CD4-positive, alpha-beta memory T cell (primary cell): ENCODE data around the gene PHF3. TPM values are rescaled to one million over a fixed set of nuclear protein-coding genes. Genes with fewer than 3 reads are reported as not detected.

Experiments used
- CTCF ChIA-PET: fragments of 350-600 bp; sonication (Branson Sonifier 250); formaldehyde crosslinking; loops from one replicate; lab custom pipeline; 2021; ENCODE audit warnings: inconsistent platforms; ENCODE audit not compliant: partially characterized antibody; lab: Charles Lee
- POLR2A ChIA-PET: fragments of 350-600 bp; sonication (Branson Sonifier 250); formaldehyde crosslinking; loops from one replicate; lab custom pipeline; 2021; ENCODE audit not compliant: partially characterized antibody; lab: Charles Lee
- DNase-seq, 5 donors: peaks; one replicate each; pipeline versions ENCODE4 v3.0.0 to v3.0.0-alpha.2; 2020 to 2022; ENCODE audit warnings: mixed read lengths in 1 of 5
- H3K27ac ChIP-seq: one replicate; pipeline ENCODE4 v1.7.0; 2013; ENCODE audit warnings: low read depth, low read length
- H3K27me3 ChIP-seq: 2 replicates; pipeline ENCODE4 v1.7.0; 2013; ENCODE audit warnings: mild to moderate bottlenecking, low read length, moderate library complexity; ENCODE audit not compliant: insufficient read depth
- H3K36me3 ChIP-seq: 2 replicates; pipeline ENCODE4 v1.7.0; 2013; ENCODE audit warnings: mild to moderate bottlenecking, low read length, moderate library complexity; ENCODE audit not compliant: insufficient read depth
- H3K4me1 ChIP-seq: 2 replicates; pipeline ENCODE4 v1.7.0; 2013; ENCODE audit warnings: mild to moderate bottlenecking, low read length, moderate library complexity; ENCODE audit not compliant: insufficient read depth
- H3K4me3 ChIP-seq, 2 donors: one replicate each; pipeline ENCODE4 v1.7.0; 2013; ENCODE audit warnings: low read length in 2 of 2, mild to moderate bottlenecking in 1 of 2
- H3K9me3 ChIP-seq, 2 donors: one replicate each; pipeline ENCODE4 v1.7.0; 2013; ENCODE audit warnings: low read length in 2 of 2, control low read depth in 1 of 2; ENCODE audit not compliant: control insufficient read depth in 1 of 2
- H3K27ac Mint-ChIP-seq, 7 donors: one replicate each; pipeline ENCODE4 v1.8.0; 2020 to 2021; ENCODE audit warnings: mixed read lengths in 7 of 7, mild to moderate bottlenecking in 6 of 7, inconsistent platforms in 3 of 7, moderate library complexity in 3 of 7
- H3K27me3 Mint-ChIP-seq, 2 donors: one replicate each; pipeline ENCODE4 v1.8.0; 2020 to 2021; ENCODE audit warnings: mixed read lengths in 2 of 2
- H3K36me3 Mint-ChIP-seq, 2 donors: one replicate each; pipeline ENCODE4 v1.8.0; 2020 to 2021; ENCODE audit warnings: mixed read lengths in 2 of 2, inconsistent platforms in 1 of 2, mild to moderate bottlenecking in 1 of 2
- H3K4me1 Mint-ChIP-seq, 4 donors: one replicate each; pipeline ENCODE4 v1.8.0; 2020 to 2021; ENCODE audit warnings: mixed read lengths in 4 of 4, mild to moderate bottlenecking in 1 of 4
- H3K4me3 Mint-ChIP-seq, 8 donors: one replicate each; pipeline ENCODE4 v1.8.0; 2020 to 2021; ENCODE audit warnings: mixed read lengths in 8 of 8, mild to moderate bottlenecking in 7 of 8, moderate library complexity in 6 of 8, inconsistent platforms in 3 of 8
- H3K9me3 Mint-ChIP-seq, 8 donors: one replicate each; pipeline ENCODE4 v1.8.0; 2020 to 2021; ENCODE audit warnings: mixed read lengths in 8 of 8, mild to moderate bottlenecking in 5 of 8, inconsistent platforms in 3 of 8, moderate library complexity in 1 of 8
- intact Hi-C: fragments of 100-400 bp; cut with micrococcal nuclease; formaldehyde crosslinking; loops from one replicate; pipeline ENCODE4 v1.15.1; 2023
- polyA plus RNA-seq, 2 donors: library from polyadenylated mRNA; unstranded; fragments of 300-500 nt; fragmentation: Illumina TruSeq; gene quantifications; one replicate each; pipeline ENCODE4 v1.2.3, GENCODE V29; 2021
- total RNA-seq, 2 experiments: library from RNA; stranded (reverse); gene quantifications; one replicate each; pipeline ENCODE4 v1.2.3, GENCODE V29; 2021

Gene PHF3
- total and polyA plus RNA-seq, 4 experiments from 2014 or later, result 5.1 to 119 (median 81.1) TPM

GRCh38 chr6:63652980-63653379, 17.4 kb downstream of the PHF3 start:
- Histone ChIP-seq H3K27me3 (no peaks in the 10 kb centered on the region), H3K4me3 (no peak overlapping the region), H3K4me1 (peaks cover 93% of the 10 kb centered on the region), H3K9me3 (no peaks in the 10 kb centered on the region), H3K27ac (no peak overlapping the region), H3K36me3 (no peaks in the 10 kb centered on the region)
- H3K9me3 Mint-ChIP-seq, result peaks cover 0 to 4% (median 0%) of the 10 kb centered on the region in 8 donors
- no peak for DNase-seq
- CTCF ChIA-PET, result no interaction called here
- no peaks in the 10 kb centered on the region for H3K27me3 Mint-ChIP-seq
- H3K36me3 Mint-ChIP-seq, result peaks cover 13 to 25% of the 10 kb centered on the region in 2 donors
- intact Hi-C loops, result no loop called here
- peak overlapping the region in 1 of 7 donors; percentile 47 for H3K27ac Mint-ChIP-seq
- peak overlapping the region in 5 of 8 donors; percentile 17 to 60 (median 51) for H3K4me3 Mint-ChIP-seq
- peaks cover 62 to 83% (median 71%) of the 10 kb centered on the region in 4 donors for H3K4me1 Mint-ChIP-seq
- POLR2A ChIA-PET, result interaction anchor here (1.5 kb wide), 1 partner anchor 80 kb away, joined by 4 read pairs; no protein-coding TSS in a partner anchor

DNA sequence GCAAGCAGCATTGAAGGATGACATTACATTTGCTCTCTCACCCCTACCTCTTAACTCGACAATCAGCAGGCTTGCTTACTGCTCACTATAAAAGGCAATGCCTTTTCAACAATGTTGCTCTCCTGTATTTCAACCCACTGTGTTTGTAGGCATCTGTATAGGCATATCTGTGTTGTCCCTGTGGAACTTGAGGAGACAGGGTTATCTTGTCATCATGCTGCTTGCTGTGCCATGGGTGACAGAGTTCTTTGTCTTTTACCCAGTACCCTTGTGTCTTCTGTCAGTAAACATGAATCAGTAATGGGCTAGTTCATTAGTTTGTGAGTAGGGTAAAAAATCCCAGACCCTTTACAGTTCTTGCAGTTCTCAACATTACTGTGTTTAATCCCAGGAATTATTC, 25.2 kb downstream of the PHF3 start:
- ChIA-PET POLR2A (interaction anchor here (1.8 kb wide), 1 partner anchor 25 kb away, joined by 5 read pairs; the partner anchor contains the start of gene PHF3), CTCF (no interaction called here)
- peak overlapping the region in 3 of 8 donors; percentile 27 to 43 (median 37) for H3K4me3 Mint-ChIP-seq
- no peaks in the 10 kb centered on the region for H3K27me3 Mint-ChIP-seq
- Histone ChIP-seq H3K4me3 (no peak overlapping the region), H3K9me3 (no peaks in the 10 kb centered on the region), H3K27ac (no peak overlapping the region), H3K27me3 (no peaks in the 10 kb centered on the region), H3K4me1 (peaks cover 85% of the 10 kb centered on the region), H3K36me3 (no peaks in the 10 kb centered on the region)
- no peak for DNase-seq
- no peaks in the 10 kb centered on the region for H3K9me3 Mint-ChIP-seq
- peaks cover 0 to 4% of the 10 kb centered on the region in 2 donors for H3K36me3 Mint-ChIP-seq
- H3K27ac Mint-ChIP-seq, result peak overlapping the region in 1 of 7 donors; percentile 6
- intact Hi-C loops, result no loop called here
- H3K4me1 Mint-ChIP-seq, result peaks cover 59 to 86% (median 74%) of the 10 kb centered on the region in 4 donors

- Histone ChIP-seq H3K4me3 (no peak overlapping the region), H3K27ac (no peak overlapping the region), H3K9me3 (no peaks in the 10 kb centered on the region), H3K27me3 (no peaks in the 10 kb centered on the region), H3K36me3 (no peaks in the 10 kb centered on the region), H3K4me1 (peaks cover 75% of the 10 kb centered on the region)
- H3K27ac Mint-ChIP-seq, result peak overlapping the region in 1 of 7 donors; percentile 9
- H3K9me3 Mint-ChIP-seq, result no peaks in the 10 kb centered on the region
- peaks cover 51 to 81% (median 72%) of the 10 kb centered on the region in 4 donors for H3K4me1 Mint-ChIP-seq
- intact Hi-C loops, result no loop called here
- POLR2A ChIA-PET, result no interaction called here
- CTCF ChIA-PET, result no interaction called here
- H3K4me3 Mint-ChIP-seq, result peak overlapping the region in 2 of 8 donors; percentile 2 to 14
- no peaks in the 10 kb centered on the region for H3K27me3 Mint-ChIP-seq
- DNase-seq, result no peak
- H3K36me3 Mint-ChIP-seq, result peaks cover 0 to 4% of the 10 kb centered on the region in 2 donors
Observed at GRCh38 chr6:63661769-63662168, 26.2 kb downstream of the PHF3 start.

DNA sequence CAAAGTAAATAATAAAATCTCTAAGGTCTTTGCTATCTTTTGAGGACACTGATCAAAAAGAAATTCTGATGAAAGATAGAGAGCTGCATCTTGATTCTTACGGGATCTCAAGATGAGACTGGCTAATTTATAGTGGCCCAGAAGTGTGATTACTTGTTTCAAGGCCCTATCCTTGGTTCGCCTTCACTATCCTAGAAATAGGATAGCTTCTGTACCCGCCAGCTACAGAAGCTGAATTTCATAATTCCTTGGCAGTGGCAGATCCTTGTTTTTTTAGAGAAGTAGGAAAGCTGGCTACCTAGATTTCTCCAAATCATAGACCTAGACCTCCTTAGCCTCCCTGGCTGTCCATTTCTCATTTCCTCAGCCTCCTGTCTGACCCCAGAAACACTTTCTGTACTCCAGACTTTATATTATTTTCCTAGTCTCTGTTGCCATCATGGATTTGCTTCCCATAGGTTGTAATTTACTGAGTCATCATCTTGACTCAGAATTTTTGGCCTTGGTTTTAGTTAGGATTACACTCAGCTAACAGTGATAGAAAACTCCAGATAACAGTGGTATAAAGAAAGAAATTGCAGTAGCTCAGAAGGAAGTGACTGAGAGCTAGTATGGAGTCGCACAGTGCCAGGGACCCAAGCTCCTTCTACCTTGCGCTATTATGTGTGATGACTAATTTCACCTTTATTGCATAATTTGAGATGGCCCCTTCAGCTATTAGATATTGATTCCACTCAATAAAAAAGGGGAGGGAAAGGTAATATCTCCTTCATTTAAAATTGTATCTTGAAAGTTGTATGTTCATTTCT, 27.7 kb downstream of the PHF3 start:
- H3K9me3 ChIP-seq, result no peaks in the 10 kb centered on the region
- Mint-ChIP-seq H3K27ac (peak overlapping the region in 1 of 7 donors; percentile 9), H3K4me3 (peak overlapping the region in 3 of 8 donors; percentile 29 to 50 (median 39)), H3K4me1 (peaks cover 44 to 76% (median 68%) of the 10 kb centered on the region in 4 donors), H3K9me3 (no peaks in the 10 kb centered on the region), H3K36me3 (peaks cover 3 to 4% of the 10 kb centered on the region in 2 donors), H3K27me3 (no peaks in the 10 kb centered on the region)
- no peaks in the 10 kb centered on the region for H3K36me3 ChIP-seq
- intact Hi-C loops, result no loop called here
- ChIA-PET POLR2A (no interaction called here), CTCF (interaction anchor here (0.7 to 1.4 kb wide), 4 partner anchors 10 to 65 kb away, joined by 3 to 5 read pairs (median 3); no protein-coding TSS in a partner anchor)
- no peak overlapping the region for H3K27ac ChIP-seq
- H3K4me1 ChIP-seq, result peaks cover 60% of the 10 kb centered on the region
- H3K27me3 ChIP-seq, result no peaks in the 10 kb centered on the region
- no peak overlapping the region for H3K4me3 ChIP-seq
- no peak for DNase-seq

- Histone ChIP-seq H3K4me3 (no peak overlapping the region), H3K27ac (no peak overlapping the region), H3K27me3 (no peaks in the 10 kb centered on the region), H3K9me3 (no peaks in the 10 kb centered on the region), H3K4me1 (peaks cover 62% of the 10 kb centered on the region), H3K36me3 (no peaks in the 10 kb centered on the region)
- Mint-ChIP-seq H3K27ac (peak overlapping the region in 1 of 7 donors; percentile 9), H3K4me1 (peaks cover 40 to 75% (median 65%) of the 10 kb centered on the region in 4 donors), H3K27me3 (no peaks in the 10 kb centered on the region), H3K4me3 (peak overlapping the region in 4 of 8 donors; percentile 5 to 62 (median 40)), H3K36me3 (peaks cover 3 to 4% of the 10 kb centered on the region in 2 donors), H3K9me3 (no peaks in the 10 kb centered on the region)
- no peak for DNase-seq
- ChIA-PET POLR2A (no interaction called here), CTCF (interaction anchor here (0.7 to 1.4 kb wide), 4 partner anchors 9 to 66 kb away, joined by 3 to 5 read pairs (median 3); no protein-coding TSS in a partner anchor)
- intact Hi-C loops, result no loop called here
Observed at GRCh38 chr6:63663956-63664281, 28.3 kb downstream of the PHF3 start.

DNA sequence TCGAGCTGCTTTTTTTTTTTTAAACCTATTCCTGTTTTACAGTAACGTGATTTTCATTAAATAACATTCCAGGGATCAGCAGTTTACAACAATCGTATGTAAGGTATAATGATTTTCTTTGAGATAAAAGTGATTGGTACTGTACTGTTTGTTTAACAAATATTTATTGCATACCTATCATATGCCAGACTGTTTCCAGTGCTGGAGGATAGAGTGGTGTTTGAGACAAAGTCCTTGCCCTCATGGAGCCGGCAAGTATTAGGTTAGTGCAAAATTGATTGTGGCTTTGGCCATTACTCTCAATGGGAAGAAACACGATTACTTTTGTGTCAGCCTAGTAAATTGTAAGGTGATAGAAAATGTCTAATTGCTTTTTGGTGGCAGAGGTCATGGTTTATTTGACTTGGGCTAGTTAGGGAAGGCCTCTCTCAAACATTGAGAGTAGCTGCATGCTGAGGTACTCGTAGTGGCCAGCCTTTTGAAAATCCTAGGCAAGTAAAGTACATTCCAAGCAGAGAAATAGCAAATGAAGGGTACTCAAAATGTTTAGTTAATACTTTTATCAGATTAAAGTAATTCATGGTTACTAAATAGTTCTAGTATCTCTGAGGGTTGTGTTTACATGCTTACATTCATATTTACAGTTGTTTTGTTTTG, 35.6 kb downstream of the PHF3 start:
- DNase-seq, result no peak
- POLR2A ChIA-PET, result no interaction called here
- peaks cover 6 to 13% of the 10 kb centered on the region in 2 donors for H3K36me3 Mint-ChIP-seq
- CTCF ChIA-PET, result no interaction called here
- Histone ChIP-seq H3K27ac (no peak overlapping the region), H3K4me1 (peaks cover 53% of the 10 kb centered on the region), H3K9me3 (no peaks in the 10 kb centered on the region), H3K27me3 (no peaks in the 10 kb centered on the region), H3K36me3 (peaks cover 4% of the 10 kb centered on the region), H3K4me3 (no peak overlapping the region)
- peaks cover 31 to 50% (median 39%) of the 10 kb centered on the region in 4 donors for H3K4me1 Mint-ChIP-seq
- no peaks in the 10 kb centered on the region for H3K9me3 Mint-ChIP-seq
- peak overlapping the region in 2 of 8 donors; percentile 12 to 28 for H3K4me3 Mint-ChIP-seq
- no peaks in the 10 kb centered on the region for H3K27me3 Mint-ChIP-seq
- peak overlapping the region in 1 of 7 donors; percentile 58 for H3K27ac Mint-ChIP-seq
- intact Hi-C loops, result no loop called here
